HEK293 (cell line): Measurements from ENCODE around the gene ELK4.

Source experiments
- CTCF ChIA-PET: fragments of 350-600 bp; formaldehyde crosslinking; extraction: SDS; loops from one replicate; lab custom pipeline; 2021; ENCODE audit warnings: antibody characterized with exemption; lab: Yijun Ruan, JAX
- POLR2A ChIA-PET: fragments of 300-600 bp; formaldehyde crosslinking; extraction: SDS; loops from one replicate; lab custom pipeline; 2020; ENCODE audit warnings: antibody characterized with exemption, inconsistent platforms; lab: Yijun Ruan, JAX
- H3K27ac ChIP-seq: fragments of 200-500 bp; sonication (Bioruptor generic); 2 replicates; pipeline ENCODE4 v1.5.1; 2014; ENCODE audit warnings: low read depth, low read length, control low read depth, inconsistent platforms; ENCODE audit errors: extremely low read depth
- H3K36me3 ChIP-seq, 2 experiments: fragments of 200-500 bp in 1 of 2; sonication (Bioruptor generic) in 1 of 2; 1 replicate in 1 of 2; 2 replicates in 1 of 2; pipeline ENCODE4 v1.5.1; 2014 to 2017; ENCODE audit warnings: inconsistent platforms in 2 of 2, low read length in 2 of 2; ENCODE audit not compliant: control insufficient read depth in 2 of 2, insufficient read depth in 1 of 2
- H3K4me1 ChIP-seq: fragments of 200-500 bp; sonication (Bioruptor generic); 2 replicates; pipeline ENCODE4 v1.5.1; 2014; ENCODE audit warnings: mild to moderate bottlenecking, low read length, inconsistent platforms; ENCODE audit not compliant: control insufficient read depth, insufficient read depth
- H3K4me3 ChIP-seq: 2 replicates; pipeline ENCODE4 v1.5.1; 2011; ENCODE audit warnings: low read depth, mild to moderate bottlenecking, control low read depth, low read length, moderate library complexity
- H3K9me3 ChIP-seq: fragments of 200-500 bp; sonication (Bioruptor generic); 2 replicates; pipeline ENCODE4 v1.5.1; 2014; ENCODE audit warnings: low read depth, low read length, inconsistent platforms; ENCODE audit not compliant: control insufficient read depth, insufficient read depth
- HOXA7 ChIP-seq: sonication (generic); formaldehyde crosslinking; IDR thresholded peaks from 2 replicates; pipeline ENCODE4 v1.8.1; 2022; ENCODE audit warnings: missing genetic modification reagents, borderline replicate concordance
- HOXD13 ChIP-seq: sonication (generic); formaldehyde crosslinking; IDR thresholded peaks from 2 replicates; pipeline ENCODE4 v1.8.0; 2022; ENCODE audit warnings: missing genetic modification reagents, borderline replicate concordance
- KLF16 ChIP-seq: fragments of 450-650 bp; formaldehyde crosslinking; IDR thresholded peaks from 2 replicates; pipeline ENCODE4 v1.5.1; 2017; ENCODE audit warnings: missing biosample characterization, missing genetic modification characterization
- PRDM10 ChIP-seq: fragments of 450-650 bp; formaldehyde crosslinking; IDR thresholded peaks from 2 replicates; pipeline ENCODE4 v1.5.1; 2016; ENCODE audit warnings: missing biosample characterization, missing genetic modification characterization
- SCRT1 ChIP-seq: fragments of 450-650 bp; formaldehyde crosslinking; IDR thresholded peaks from 2 replicates; pipeline ENCODE4 v1.5.1; 2016; ENCODE audit warnings: missing biosample characterization, missing genetic modification characterization, borderline replicate concordance
- SP7 ChIP-seq: fragments of 450-650 bp; formaldehyde crosslinking; IDR thresholded peaks from 2 replicates; pipeline ENCODE4 v1.5.1; 2016; ENCODE audit warnings: missing biosample characterization, missing genetic modification characterization
- TRIM28 ChIP-seq: IDR thresholded peaks from 2 replicates; pipeline ENCODE4 v1.6.1; 2011; ENCODE audit warnings: low read length, control low read depth, borderline replicate concordance
- ZBTB6 ChIP-seq: fragments of 450-650 bp; formaldehyde crosslinking; IDR thresholded peaks from 2 replicates; pipeline ENCODE4 v1.5.1; 2017; ENCODE audit warnings: missing biosample characterization, missing genetic modification characterization
- ZBTB7A ChIP-seq: fragments of 450-650 bp; formaldehyde crosslinking; IDR thresholded peaks from 2 replicates; pipeline ENCODE4 v1.5.1; 2016; ENCODE audit warnings: low read depth, missing biosample characterization, missing genetic modification characterization
- ZFP41 ChIP-seq: fragments of 450-650 bp; formaldehyde crosslinking; IDR thresholded peaks from 2 replicates; pipeline ENCODE4 v1.5.1; 2016; ENCODE audit warnings: missing biosample characterization, missing genetic modification characterization, borderline replicate concordance
- ZNF155 ChIP-seq: fragments of 450-650 bp; formaldehyde crosslinking; IDR thresholded peaks from 2 replicates; pipeline ENCODE4 v1.5.1; 2016; ENCODE audit warnings: missing biosample characterization, missing genetic modification characterization
- ZNF2 ChIP-seq: fragments of 450-650 bp; formaldehyde crosslinking; IDR thresholded peaks from 2 replicates; pipeline ENCODE4 v1.5.1; 2016; ENCODE audit warnings: missing biosample characterization, missing genetic modification characterization
- ZNF221 ChIP-seq: fragments of 450-650 bp; formaldehyde crosslinking; IDR thresholded peaks from 2 replicates; pipeline ENCODE4 v1.5.1; 2017; ENCODE audit warnings: missing biosample characterization, missing genetic modification characterization, borderline replicate concordance
- ZNF362 ChIP-seq: fragments of 450-650 bp; formaldehyde crosslinking; IDR thresholded peaks from 2 replicates; pipeline ENCODE4 v1.5.1; 2016; ENCODE audit warnings: missing biosample characterization, missing genetic modification characterization
- ZNF391 ChIP-seq: fragments of 450-650 bp; formaldehyde crosslinking; IDR thresholded peaks from 2 replicates; pipeline ENCODE4 v1.5.1; 2016; ENCODE audit warnings: low read depth, missing biosample characterization, missing genetic modification characterization, borderline replicate concordance
- ZNF426 ChIP-seq: fragments of 450-650 bp; formaldehyde crosslinking; IDR thresholded peaks from 2 replicates; pipeline ENCODE4 v1.5.1; 2017; ENCODE audit warnings: missing biosample characterization, missing genetic modification characterization, mild to moderate bottlenecking, inconsistent platforms, moderate library complexity
- ZNF548 ChIP-seq: fragments of 450-650 bp; formaldehyde crosslinking; IDR thresholded peaks from 2 replicates; pipeline ENCODE4 v1.5.1; 2016; ENCODE audit warnings: missing biosample characterization, missing genetic modification characterization
- ZNF660 ChIP-seq: fragments of 450-650 bp; IDR thresholded peaks from 2 replicates; pipeline ENCODE4 v1.5.1; 2018; ENCODE audit warnings: missing biosample characterization, mild to moderate bottlenecking, missing genetic modification characterization
- ZSCAN30 ChIP-seq: fragments of 450-650 bp; IDR thresholded peaks from 2 replicates; pipeline ENCODE4 v1.5.1; 2018; ENCODE audit warnings: missing biosample characterization, mild to moderate bottlenecking, missing genetic modification characterization, moderate library complexity

ELK4 gene

GRCh38 chr1:205576805-205577761, 54.7 kb downstream of the ELK4 start:
- H3K4me3 ChIP-seq = no peak overlapping the region
- no peak for TF ChIP-seq ZFP41
- TF ChIP-seq HOXA7 (CRISPR knock-in tag) = no peak
- TF ChIP-seq ZBTB6 (tag by site-specific recombination) = no peak
- 0 out of 2 replicates have a peak, but pooled peaks have one; percentile 16 for TF ChIP-seq PRDM10 (tag by site-specific recombination)
- no peak for TF ChIP-seq SP7 (tag by site-specific recombination)
- no peak for TF ChIP-seq TRIM28
- TF ChIP-seq HOXD13 (CRISPR knock-in tag) = no peak
- H3K4me1 ChIP-seq = no peaks in the 10 kb centered on the region
- CTCF ChIA-PET = interaction anchor here (0.9 to 1.1 kb wide), 3 partner anchors 15 to 19 kb away, joined by 3 to 6 read pairs (median 5); no protein-coding TSS in a partner anchor
- H3K27ac ChIP-seq = no peak overlapping the region
- no peaks in the 10 kb centered on the region for H3K36me3 ChIP-seq
- POLR2A ChIA-PET = no interaction called here
- H3K9me3 ChIP-seq = no peaks in the 10 kb centered on the region

GRCh38 chr1:205576011-205576410, 55.8 kb downstream of the ELK4 start:
- TF ChIP-seq ZNF426 (tag by site-specific recombination) (no peak), ZSCAN30 (tag by site-specific recombination) (no peak), ZBTB7A (tag by site-specific recombination) (no peak), SCRT1 (tag by site-specific recombination) (no peak), ZNF391 (tag by site-specific recombination) (no peak), ZNF155 (no peak), KLF16 (no peak), ZNF221 (no peak), ZNF660 (no peak), TRIM28 (no peak), ZNF548 (tag by site-specific recombination) (no peak), ZNF2 (no peak), ZNF362 (tag by site-specific recombination) (no peak)
- POLR2A ChIA-PET = no interaction called here

More at GRCh38 chr1:205576011-205576410, 55.8 kb downstream of the ELK4 start:
- Histone ChIP-seq H3K4me1 (no peaks in the 10 kb centered on the region), H3K36me3 (no peaks in the 10 kb centered on the region), H3K4me3 (no peak overlapping the region), H3K27ac (no peak overlapping the region), H3K9me3 (no peaks in the 10 kb centered on the region)
- CTCF ChIA-PET = no interaction called here
